GM12878 (cell line): ENCODE measurements around the gene TOP1. TPM values are rescaled to one million over a fixed set of nuclear protein-coding genes. Genes with fewer than 3 reads are reported as not detected.
A peak's percentile ranks its signal among the peaks of the same experiment; 100 is the strongest.

Experiments
- ATAC-seq: fragments of 200-7000 bp; cut with Tn5 transposase; 3 replicates; pipeline ENCODE4 v1.9.1; 2020; ENCODE audit warnings: mild to moderate bottlenecking, moderate library complexity
- BruUV-seq: library from RNA; stranded (reverse); fragments of 400-500 nt; replicated peaks from 2 replicates; lab custom pipeline; 2021; lab: Mats Ljungman, UMichigan
- CTCF ChIA-PET: fragments of 300-600 bp; sonication (Branson Sonifier 250); formaldehyde crosslinking; extraction: SDS; loops from one replicate; lab custom pipeline; 2021; ENCODE audit warnings: inconsistent platforms; lab: Yijun Ruan, JAX
- POLR2A ChIA-PET: fragments of 350-600 bp; formaldehyde crosslinking; extraction: SDS; loops from one replicate; lab custom pipeline; 2021; ENCODE audit warnings: inconsistent platforms; lab: Charles Lee
- RAD21 ChIA-PET: fragments of 300-600 bp; sonication (Branson Sonifier 250); formaldehyde crosslinking; loops from one replicate; lab custom pipeline; 2023; ENCODE audit warnings: antibody characterized with exemption; ENCODE audit not compliant: unreplicated experiment; lab: Charles Lee
- SMC1A ChIA-PET: fragments of 300-600 bp; sonication (Branson Sonifier 250); formaldehyde crosslinking; loops from one replicate; lab custom pipeline; 2023; ENCODE audit not compliant: unreplicated experiment, uncharacterized antibody; lab: Charles Lee
- DNase-seq: peaks from one replicate; pipeline ENCODE4 v3.0.0-alpha.2; 2011; ENCODE audit warnings: low read depth, low spot score
- FAIRE-seq: peaks from 3 replicates; lab custom pipeline; 2011; peaks lifted over from hg19 to GRCh38; lab: Jason Lieb, UNC
- H2AFZ ChIP-seq: 2 replicates; pipeline ENCODE4 v1.6.0; 2011; ENCODE audit warnings: low read depth, low read length, control low read depth; ENCODE audit not compliant: control insufficient read depth
- H3K27ac ChIP-seq: 2 replicates; pipeline ENCODE4 v1.5.1; 2011; ENCODE audit warnings: control low read depth; ENCODE audit not compliant: control insufficient read depth, insufficient read depth
- H3K27me3 ChIP-seq, 2 experiments: replicated peaks in 1 of 2; 2 replicates each; pipeline versions ENCODE4 v1.6.0 to v1.6.1; 2011; ENCODE audit warnings: low read length in 1 of 2; ENCODE audit not compliant: control insufficient read depth in 2 of 2, insufficient read depth in 2 of 2
- H3K36me3 ChIP-seq, 2 experiments: 2 replicates each; pipeline ENCODE4 v1.5.1; 2011; ENCODE audit warnings: low read length in 1 of 2; ENCODE audit not compliant: control insufficient read depth in 2 of 2, insufficient read depth in 2 of 2
- H3K4me1 ChIP-seq: 2 replicates; pipeline ENCODE4 v1.6.1; 2011; ENCODE audit warnings: mild to moderate bottlenecking, low read length, moderate library complexity, mixed read lengths; ENCODE audit not compliant: control insufficient read depth, insufficient read depth
- H3K4me2 ChIP-seq: 2 replicates; pipeline ENCODE4 v1.6.0; 2011; ENCODE audit warnings: control low read depth; ENCODE audit not compliant: control insufficient read depth, insufficient read depth
- H3K4me3 ChIP-seq: fragments of 200-600 bp; sonication (generic); 2 replicates; pipeline ENCODE4 v1.5.1; 2016
- H3K79me2 ChIP-seq: 2 replicates; pipeline ENCODE4 v1.6.0; 2011; ENCODE audit warnings: low read length; ENCODE audit not compliant: control insufficient read depth, insufficient read depth
- H3K9ac ChIP-seq: 2 replicates; pipeline ENCODE4 v1.8.0; 2011; ENCODE audit warnings: low read length, control low read depth, mixed read lengths; ENCODE audit not compliant: control insufficient read depth, insufficient read depth
- H3K9me3 ChIP-seq: replicated peaks from 3 replicates; pipeline ENCODE4 v1.5.1; 2011; ENCODE audit warnings: mild to moderate bottlenecking, low read length; ENCODE audit not compliant: control insufficient read depth, insufficient read depth
- H4K20me1 ChIP-seq: 2 replicates; pipeline ENCODE4 v1.6.0; 2011; ENCODE audit not compliant: control insufficient read depth, insufficient read depth
- HDAC6 ChIP-seq: fragments of 200-600 bp; sonication (generic); IDR thresholded peaks from one replicate; pipeline ENCODE4 v1.8.0; 2017; ENCODE audit warnings: antibody characterized with exemption; ENCODE audit not compliant: unreplicated experiment
- SPI1 ChIP-seq: IDR thresholded peaks from 2 replicates; pipeline ENCODE4 v1.6.1; 2011; ENCODE audit warnings: low read depth, mild to moderate bottlenecking, low read length, moderate library complexity, borderline replicate concordance; ENCODE audit not compliant: insufficient read depth
- WGBS: methylation state at CpG from one replicate; pipeline ENCODE4 v1.1.6; 2016; ENCODE audit warnings: low lambda C conversion rate; ENCODE audit not compliant: insufficient replicate concordance, insufficient coverage; ENCODE audit errors: missing lambda C conversion rate; 5-methylcytosine and 5-hydroxymethylcytosine counted together
- in situ Hi-C: fragments of 300-500 bp; cut with MboI; formaldehyde crosslinking; loops from 9 replicates; pipeline ENCODE4 v1.14.3; 2018; ENCODE audit warnings: mixed read lengths
- intact Hi-C: fragments of 100-400 bp; cut with micrococcal nuclease; formaldehyde crosslinking; loops from one replicate; pipeline ENCODE4 v1.14.2; 2022; ENCODE audit not compliant: unreplicated experiment
- polyA plus RNA-seq, 11 experiments: library from polyadenylated mRNA; depleted of rRNA in 4 of 11; unstranded in 6 of 11; stranded (reverse) in 5 of 11; fragments of >200 nt; fragmentation: Nextera tagmentation in 4 of 11; fragmentation: Illumina TruSeq in 1 of 11; extraction: Ambion mirVana in 4 of 11; extraction: Trizol in 1 of 11; gene quantifications; 1 replicate in 1 of 11; 2 replicates in 10 of 11; pipeline versions ENCODE4 v1.2.1 to v1.2.3, GENCODE V29; 2011 to 2016; ENCODE audit warnings: inconsistent platforms in 2 of 11, missing spikeins in 2 of 11, low read depth in 1 of 11
- total RNA-seq, 4 experiments: library from RNA; depleted of rRNA in 3 of 4; stranded (reverse); fragments of >200 nt in 3 of 4; fragmentation: Illumina TruSeq in 1 of 4; extraction: Trizol in 1 of 4; gene quantifications; 2 replicates each; pipeline versions ENCODE4 v1.2.1 to v1.2.3, GENCODE V29; 2013 to 2021

Gene TOP1
- total and polyA plus RNA-seq, 10 of the 15 experiments (the other 5 are each of a cell fraction or from before 2014, with no cell fraction given) = 21.5 to 128 (median 47.3) TPM

DNA sequence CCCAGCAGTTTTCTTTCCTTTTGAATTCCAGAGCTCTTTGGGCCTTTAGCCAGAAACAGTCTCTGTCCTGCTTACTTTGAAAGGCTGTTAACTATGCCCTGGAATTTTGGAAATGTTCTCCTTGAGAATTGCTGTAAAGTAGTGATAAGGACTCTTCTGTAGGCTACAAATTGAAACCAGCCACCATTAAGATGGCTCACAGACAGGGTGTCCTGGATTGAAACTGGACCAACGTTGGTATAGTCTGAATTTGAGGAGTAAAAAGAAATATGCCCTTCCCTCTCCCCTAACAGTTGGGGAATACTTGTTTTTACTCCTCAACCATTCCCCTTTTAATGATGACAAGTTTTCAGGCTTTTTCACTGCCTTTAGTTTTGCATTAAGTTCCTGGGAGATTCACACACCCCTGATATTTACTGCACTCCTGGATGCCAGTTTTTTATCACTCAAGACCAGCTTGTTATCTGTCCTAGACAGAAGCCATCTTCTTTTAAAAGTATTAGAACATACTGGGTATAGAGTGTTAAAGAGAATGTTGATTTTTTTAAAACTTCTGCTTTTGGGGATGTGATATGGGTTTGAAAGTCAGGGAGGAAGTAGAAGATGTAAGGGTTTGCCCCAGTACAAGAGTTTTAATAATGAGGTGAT lies 21.9 kb downstream of the TOP1 start:
- no TSS peak for BruUV-seq
- Histone ChIP-seq H2AFZ (no peak overlapping the region), H3K9ac (no peak overlapping the region), H3K36me3 (peaks cover 0 to 18% of the 10 kb centered on the region in 2 experiments; a peak in 3 of 4 replicates), H4K20me1 (no peaks in the 10 kb centered on the region), H3K4me2 (peak overlapping the region; percentile 83), H3K27me3 (no peaks in the 10 kb centered on the region), H3K4me1 (peaks cover 50% of the 10 kb centered on the region), H3K79me2 (peaks cover 98% of the 10 kb centered on the region), H3K9me3 (peaks cover 4% of the 10 kb centered on the region; the same call in 2 of the 3 replicates), H3K4me3 (no peak overlapping the region; the same call in 1 of the 2 replicates)
- DNase-seq = no peak
- ChIA-PET CTCF (interaction anchor here (0.9 to 24.4 kb wide), 6 partner anchors 10 to 82 kb away, joined by 3 to 510 read pairs (median 30); no protein-coding TSS in a partner anchor), POLR2A (interaction anchor here (0.6 to 13.6 kb wide), 11 partner anchors 10 to 82 kb away, joined by 3 to 214 read pairs (median 11); partner anchors contain the start of gene TOP1), RAD21 (interaction anchor here (1.0 to 27.8 kb wide), 9 partner anchors 8 to 78 kb away, joined by 3 to 696 read pairs (median 10); no protein-coding TSS in a partner anchor)
- WGBS = 0% methylated on average over 1 of the region's 1 CpG
- peak; percentile 9; the same call in 2 of the 3 replicates for ATAC-seq
- TF ChIP-seq HDAC6 (no peak), SPI1 (peak; percentile 33; the same call in 1 of the 2 replicates)
- TF ChIP-seq, all 136 proteins: peak for 1
- in situ Hi-C loops (no loop called here), intact Hi-C loops (no loop called here)
- no peak for FAIRE-seq
- peak overlapping the region; percentile 76 for H3K27ac ChIP-seq
- SMC1A ChIA-PET = interaction anchor here (0.9 to 16.6 kb wide), 9 partner anchors 10 to 110 kb away, joined by 3 to 456 read pairs (median 9); no protein-coding TSS in a partner anchor
